OCI-LY1 (cell line): Measurements from ENCODE around the gene MAP4K3.

Source experiments
- H2AFZ ChIP-seq: fragments of 200-600 bp; sonication (generic), shearing (Covaris generic); 2 replicates; pipeline ENCODE4 v1.6.0; 2014; ENCODE audit warnings: antibody characterized with exemption, mild to moderate bottlenecking, low read length
- H3F3A ChIP-seq: fragments of 200-600 bp; sonication (generic), shearing (Covaris generic); 2 replicates; pipeline ENCODE4 v1.6.0; 2014; ENCODE audit warnings: mild to moderate bottlenecking, antibody characterized with exemption, low read length, moderate library complexity; ENCODE audit not compliant: insufficient read depth
- H3K27ac ChIP-seq: fragments of 200-600 bp; sonication (generic); 2 replicates; pipeline ENCODE4 v1.5.1; 2014; ENCODE audit warnings: low read length, mixed run types, mild to moderate bottlenecking, low read depth; ENCODE audit not compliant: poor library complexity, severe bottlenecking
- H3K27me3 ChIP-seq: fragments of 200-600 bp; sonication (generic); 2 replicates; pipeline ENCODE4 v1.6.0; 2014; ENCODE audit warnings: antibody characterized with exemption, mild to moderate bottlenecking, low read length, moderate library complexity; ENCODE audit not compliant: insufficient read depth
- H3K36me3 ChIP-seq: fragments of 200-600 bp; sonication (generic); 2 replicates; pipeline ENCODE4 v1.6.1; 2014; ENCODE audit warnings: mild to moderate bottlenecking, antibody characterized with exemption, low read length, moderate library complexity, mixed read lengths; ENCODE audit not compliant: insufficient read depth
- H3K4me1 ChIP-seq: fragments of 200-600 bp; sonication (generic); 2 replicates; pipeline ENCODE4 v1.5.1; 2014; ENCODE audit warnings: mild to moderate bottlenecking, low read length, moderate library complexity; ENCODE audit not compliant: insufficient read depth, severe bottlenecking
- H3K4me2 ChIP-seq: fragments of 200-600 bp; sonication (generic), shearing (Covaris generic); 2 replicates; pipeline ENCODE4 v1.6.1; 2014; ENCODE audit warnings: low read length
- H3K4me3 ChIP-seq: fragments of 200-600 bp; sonication (generic); 2 replicates; pipeline ENCODE4 v1.5.1; 2014; ENCODE audit warnings: low read length, low read depth, mild to moderate bottlenecking, mixed read lengths; ENCODE audit not compliant: poor library complexity, severe bottlenecking
- H3K79me2 ChIP-seq: fragments of 200-600 bp; shearing (Covaris generic); 2 replicates; pipeline ENCODE4 v1.6.1; 2016; ENCODE audit warnings: mixed run types, low read length, mixed read lengths; ENCODE audit not compliant: insufficient read depth
- H3K9ac ChIP-seq: fragments of 200-600 bp; sonication (generic), shearing (Covaris generic); 2 replicates; pipeline ENCODE4 v1.6.1; 2014; ENCODE audit warnings: mild to moderate bottlenecking, low read length, mixed read lengths
- H3K9me2 ChIP-seq: fragments of 200-600 bp; sonication (generic), shearing (Covaris generic); 2 replicates; pipeline ENCODE4 v1.6.1; 2014; ENCODE audit warnings: low read depth, mild to moderate bottlenecking, low read length, mixed read lengths
- H3K9me3 ChIP-seq: fragments of 200-600 bp; shearing (Covaris generic); 2 replicates; pipeline ENCODE4 v1.6.1; 2014; ENCODE audit warnings: low read length, mixed read lengths
- H4K20me1 ChIP-seq: fragments of 200-600 bp; sonication (generic), shearing (Covaris generic); 2 replicates; pipeline ENCODE4 v1.6.0; 2016; ENCODE audit warnings: mild to moderate bottlenecking, low read length; ENCODE audit not compliant: insufficient read depth
- CTCF ChIP-seq: fragments of 200-600 bp; sonication (generic), shearing (Covaris generic); IDR thresholded peaks from 2 replicates; pipeline ENCODE4 v1.5.1; 2017; ENCODE audit warnings: mild to moderate bottlenecking, antibody characterized with exemption, low read length, moderate library complexity, mixed read lengths
- EZH2 ChIP-seq: fragments of 200-600 bp; sonication (generic), shearing (Covaris generic); IDR thresholded peaks from 2 replicates; pipeline ENCODE4 v1.8.0; 2017; ENCODE audit warnings: borderline replicate concordance, mixed run types, mild to moderate bottlenecking, antibody characterized with exemption, low read length, moderate library complexity, mixed read lengths

The MAP4K3 gene

GRCh38 chr2:39395313-39395712 is 41.8 kb downstream of the MAP4K3 start:
- no peak overlapping the region for H2AFZ ChIP-seq
- H3K27ac ChIP-seq: no peak overlapping the region
- H3F3A ChIP-seq: 0 out of 2 replicates have a peak, but pooled peaks cover 5% of the 10 kb centered on the region
- no peak overlapping the region for H3K9ac ChIP-seq
- H3K4me2 ChIP-seq: no peak overlapping the region
- H3K4me3 ChIP-seq: no peak overlapping the region
- no peaks in the 10 kb centered on the region for H3K9me3 ChIP-seq
- no peaks in the 10 kb centered on the region for H3K36me3 ChIP-seq
- peaks cover 23% of the 10 kb centered on the region; the same call in 1 of the 2 replicates for H3K79me2 ChIP-seq
- no peaks in the 10 kb centered on the region for H4K20me1 ChIP-seq
- TF ChIP-seq CTCF (no peak), EZH2 (no peak)
- H3K9me2 ChIP-seq: no peaks in the 10 kb centered on the region
- no peaks in the 10 kb centered on the region for H3K4me1 ChIP-seq
- H3K27me3 ChIP-seq: no peaks in the 10 kb centered on the region

- TF ChIP-seq CTCF (no peak), EZH2 (no peak)
- Histone ChIP-seq H3F3A (0 out of 2 replicates have a peak, but pooled peaks cover 3% of the 10 kb centered on the region), H2AFZ (no peak overlapping the region), H3K79me2 (peaks cover 17% of the 10 kb centered on the region; the same call in 1 of the 2 replicates), H3K27me3 (no peaks in the 10 kb centered on the region), H3K27ac (no peak overlapping the region), H3K9me2 (no peaks in the 10 kb centered on the region), H4K20me1 (no peaks in the 10 kb centered on the region), H3K4me3 (no peak overlapping the region), H3K4me1 (no peaks in the 10 kb centered on the region), H3K9ac (no peak overlapping the region), H3K36me3 (no peaks in the 10 kb centered on the region), H3K4me2 (no peak overlapping the region), H3K9me3 (no peaks in the 10 kb centered on the region)
Measured at GRCh38 chr2:39394516-39394961, 42.5 kb downstream of the MAP4K3 start.

- H3K79me2 ChIP-seq: peaks cover 29% of the 10 kb centered on the region
- H3K9me3 ChIP-seq: no peaks in the 10 kb centered on the region
Measured at GRCh38 chr2:39392672-39393071, 44.4 kb downstream of the MAP4K3 start.

More at GRCh38 chr2:39392672-39393071, 44.4 kb downstream of the MAP4K3 start:
- Histone ChIP-seq H3K27ac (no peak overlapping the region), H2AFZ (no peak overlapping the region), H3K9me2 (no peaks in the 10 kb centered on the region), H3K4me1 (no peaks in the 10 kb centered on the region), H3K4me3 (no peak overlapping the region), H3K9ac (no peak overlapping the region), H3K4me2 (no peak overlapping the region), H3K27me3 (no peaks in the 10 kb centered on the region), H3K36me3 (no peaks in the 10 kb centered on the region), H4K20me1 (no peaks in the 10 kb centered on the region), H3F3A (no peaks in the 10 kb centered on the region)
- TF ChIP-seq EZH2: no peak
- TF ChIP-seq CTCF: no peak
